ENCODE data around the gene SH2D3C. TPM values are rescaled to one million over a fixed set of nuclear protein-coding genes. Genes with fewer than 3 reads are reported as not detected.
A peak's percentile ranks its signal among the peaks of the same experiment; 100 is the strongest.

Gene SH2D3C
- total RNA-seq (2021; fragmentation: NEBNext Ultra II Directional; extraction: Animal tissue kit (Norgen Biotek cat#: 25700)) = 6.4 and 7.3 TPM in 2 replicates
- polyA plus RNA-seq (2011; rRNA removed) = 8.1 and 12.3 TPM in 2 replicates
- polyA plus RNA-seq (2011; cell fraction: cytosol; rRNA removed) = 4.1 TPM
- 7.2 TPM for polyA plus RNA-seq (2011; cell fraction: nucleus; rRNA removed)
- 3.5 to 7.1 TPM (median 5.6 TPM) in 4 replicates for polyA plus RNA-seq (2012, experiment 1 of 2)
- polyA plus RNA-seq (2012, experiment 2 of 2) = 5.4 TPM
- polyA plus RNA-seq (2013, experiment 1 of 2) = 2.8 TPM
- polyA plus RNA-seq (2013, experiment 2 of 2) = 2.7 TPM
- polyA minus RNA-seq (2011; rRNA and poly(A)+ RNA removed) = 4.2 and 4.4 TPM in 2 replicates
- 3.4 TPM for polyA minus RNA-seq (2011; cell fraction: cytosol; rRNA and poly(A)+ RNA removed)
- polyA minus RNA-seq (2011; cell fraction: nucleus; rRNA and poly(A)+ RNA removed) = 9.1 TPM
- long read RNA-seq, experiment 1, partial matches to known transcripts = 3 of 4 reads
- long read RNA-seq, experiment 1, other reads (novel, unspliced or antisense) = 1 of 4 reads
- long read RNA-seq, experiment 2, partial matches to known transcripts = 0 of 3 reads
- long read RNA-seq, experiment 2, other reads (novel, unspliced or antisense) = 0 of 3 reads

- Histone ChIP-seq H2BK12ac (ENCODE audit: low read depth, low read length) (peak within 1 kb of the TSS; percentile 93; the same call in 1 of the 2 replicates), H3K9me3 (ENCODE audit: insufficient read depth in 2 of 2, low read depth in 1 of 2, low read length in 1 of 2) (no peaks in the 10 kb centered on the region), H2BK5ac (ENCODE audit: low read depth, low read length) (peak within 1 kb of the TSS; percentile 68; the same call in 1 of the 2 replicates), H2AFZ (ENCODE audit: low read length) (no peak within 1 kb of the TSS), H2BK20ac (ENCODE audit: low read length) (0 out of 2 replicates have a peak within 1 kb of the TSS, but pooled peaks have one; percentile 61), H4K91ac (replicated peaks; ENCODE audit: insufficient read length, low read length) (peak within 1 kb of the TSS; percentile 80), H3K4me3 (ENCODE audit: extremely low read depth in 1 of 4, insufficient read depth in 2 of 4, low read depth in 3 of 4, low read length in 4 of 4) (no peak within 1 kb of the TSS), H3K14ac (ENCODE audit: insufficient read length) (no peak within 1 kb of the TSS), H2BK15ac (ENCODE audit: low read length) (peak within 1 kb of the TSS; percentile 92; the same call in 1 of the 2 replicates), H3K56ac (replicated peaks; ENCODE audit: insufficient read length, low read depth, low read length) (no peak within 1 kb of the TSS), H3K4me2 (ENCODE audit: insufficient read depth in 1 of 2, low read depth in 2 of 2, low read length in 2 of 2) (no peak within 1 kb of the TSS), H3K27ac (ENCODE audit: low read depth, low read length) (no peak within 1 kb of the TSS; the same call in 1 of the 2 replicates), H3K4ac (replicated peaks; ENCODE audit: insufficient read length, low read depth, low read length) (no peak within 1 kb of the TSS), H2BK120ac (replicated peaks; ENCODE audit: low read depth, low read length) (peak within 1 kb of the TSS; percentile 84), H3K23ac (ENCODE audit: insufficient read length) (no peak within 1 kb of the TSS), H3K79me2 (ENCODE audit: control insufficient read depth in 1 of 2, insufficient read depth in 2 of 2, low read length in 2 of 2) (no peaks in the 10 kb centered on the region), H3K18ac (ENCODE audit: extremely low read depth, low read length) (peak within 1 kb of the TSS; percentile 51; the same call in 1 of the 2 replicates), H3K79me1 (ENCODE audit: low read depth, low read length) (no peaks in the 10 kb centered on the region), H3K36me3 (ENCODE audit: control insufficient read depth in 2 of 4, insufficient read depth in 4 of 4, low read length in 3 of 4) (no peaks in the 10 kb centered on the region), H3K23me2 (ENCODE audit: low read depth, low read length) (no peaks in the 10 kb centered on the region), H3K9ac (replicated peaks in 1 of 4; ENCODE audit: extremely low read depth in 1 of 4, low read depth in 3 of 4, low read length in 3 of 4) (peak within 1 kb of the TSS in 2 of 4 experiments; percentile 13 to 31; a peak in 2 of 7 replicates), H3K27me3 (replicated peaks in 1 of 4; ENCODE audit: control insufficient read depth in 3 of 4, extremely low read depth in 1 of 4, insufficient read depth in 3 of 4, low read length in 3 of 4) (no peaks in the 10 kb centered on the region), H4K8ac (ENCODE audit: extremely low read depth, insufficient read depth, low read length) (no peak within 1 kb of the TSS; the same call in 1 of the 2 replicates), H2AK5ac (ENCODE audit: low read depth, low read length) (peak within 1 kb of the TSS; percentile 32; the same call in 1 of the 2 replicates), H3K4me1 (replicated peaks in 1 of 4; ENCODE audit: control insufficient read depth in 3 of 4, insufficient read depth in 4 of 4, low read length in 3 of 4) (peaks cover 0 to 20% (median 15%) of the 10 kb centered on the region in 4 experiments; a peak in 6 of 7 replicates), H4K5ac (ENCODE audit: insufficient read length, low read depth, low read length) (peak within 1 kb of the TSS; percentile 47), H4K20me1 (replicated peaks in 1 of 2; ENCODE audit: control insufficient read depth in 1 of 2, insufficient read depth in 2 of 2, low read length in 2 of 2) (no peaks in the 10 kb centered on the region)
- POLR2A ChIA-PET (ENCODE audit: partially characterized antibody) = interaction anchor here (0.6 to 1.2 kb wide), 5 partner anchors 14 to 138 kb away, joined by 3 to 6 read pairs (median 3); partner anchors contain the start of gene ST6GALNAC4
- 78% methylated on average over 9 of the region's 13 CpGs; no CpG with 5 or more reads in 1 of the 2 experiments for WGBS, 2 experiments (ENCODE audit: extremely low coverage in 1 of 2, insufficient coverage in 1 of 2, insufficient read length in 1 of 2, insufficient replicate concordance in 2 of 2, low coverage in 1 of 2, low lambda C conversion rate in 2 of 2, missing lambda C conversion rate in 1 of 2)
- CTCF ChIA-PET (ENCODE audit: partially characterized antibody) = interaction anchor here (0.7 to 16.2 kb wide), 10 partner anchors 11 to 201 kb away, joined by 3 to 227 read pairs (median 4); partner anchors contain the start of gene TOR2A
- FAIRE-seq = no peak
- no peak for DNase-seq (ENCODE audit: low read depth in 1 of 2, low spot score in 2 of 2)
- TF ChIP-seq FOSL1 (IDR thresholded peaks at IDR 0.05; ENCODE audit: insufficient read depth, low read depth, low read length) (no peak), YY1 (IDR thresholded peaks at IDR 0.05; ENCODE audit: low read depth, low read length) (no peak), CEBPB (IDR thresholded peaks at IDR 0.05; ENCODE audit: low read depth, low read length) (no peak), ATF2 (IDR thresholded peaks at IDR 0.05; ENCODE audit: low read length) (no peak), GABPA (IDR thresholded peaks at IDR 0.05; ENCODE audit: borderline replicate concordance, insufficient read depth, low read length) (no peak), RFX5 (IDR thresholded peaks at IDR 0.05; ENCODE audit: borderline replicate concordance, low read depth, low read length) (no peak)
These were observed at the start of gene SH2D3C for GRCh38 chr9:127778280-127779135. TSS of gene SH2D3C (minus strand) at chr9:127778666. CDS start at chr9:127778627, 39 bp downstream.
